Activated CD4-positive, alpha-beta T cell treated with anti-CD3 and anti-CD28 coated beads, Interleukin-2, Interleukin-4, amounts not matched to agents 100 ng/mL and 50 ng/mL, durations not matched to agents 16 hours and 8 hours (primary cell): Measurements from ENCODE around the gene IGFALS.

Experiments used
- DNase-seq: peaks from one replicate; pipeline ENCODE4 v3.0.0-alpha.2; 2020; ENCODE audit warnings: low spot score

Gene IGFALS

GRCh38 chr16:1776672-1776955 lies 16.9 kb downstream of the IGFALS start:
- no peak for DNase-seq

GRCh38 chr16:1775846-1776671 lies 17.4 kb downstream of the IGFALS start:
- DNase-seq = no peak

- DNase-seq = no peak
These were observed 18.3 kb downstream of the IGFALS start for GRCh38 chr16:1775006-1775845.

GRCh38 chr16:1774448-1774780 lies 19.1 kb downstream of the IGFALS start:
- no peak for DNase-seq

- DNase-seq = no peak
These were observed 19.6 kb downstream of the IGFALS start for GRCh38 chr16:1773703-1774447.

GRCh38 chr16:1772908-1773702 lies 20.4 kb downstream of the IGFALS start, which contains the start of gene MRPS34:
TSS of gene MRPS34 (minus strand) at chr16:1773134. CDS start at chr16:1773119, 15 bp downstream.
- peak; percentile 85 for DNase-seq

GRCh38 chr16:1772362-1772907 lies 21.1 kb downstream of the IGFALS start, which contains the start of gene EME2:
TSS of gene EME2 (plus strand) at chr16:1772810. CDS start at chr16:1773228, 418 bp downstream.
- peak; percentile 67 for DNase-seq

- DNase-seq = no peak
These were observed 21.6 kb downstream of the IGFALS start for GRCh38 chr16:1771864-1772361.

GRCh38 chr16:1771188-1771863 lies 22.2 kb downstream of the IGFALS start, which contains the start of gene NME3:
TSS of gene NME3 (minus strand) at chr16:1771543. CDS start at chr16:1771534, 9 bp downstream.
- DNase-seq = peak; percentile 77

GRCh38 chr16:1770328-1771187 lies 22.9 kb downstream of the IGFALS start:
- peak; percentile 34 for DNase-seq

- DNase-seq = no peak
These were observed 23.9 kb downstream of the IGFALS start for GRCh38 chr16:1769402-1770300.

GRCh38 chr16:1768767-1769401 lies 24.6 kb downstream of the IGFALS start:
- no peak for DNase-seq

GRCh38 chr16:1768061-1768766 lies 25.3 kb downstream of the IGFALS start:
- no peak for DNase-seq

GRCh38 chr16:1767116-1767994 lies 26.1 kb downstream of the IGFALS start:
- DNase-seq = no peak

GRCh38 chr16:1766701-1767100 lies 26.8 kb downstream of the IGFALS start:
- DNase-seq = no peak

GRCh38 chr16:1766231-1766630 lies 27.3 kb downstream of the IGFALS start:
- no peak for DNase-seq
